LoVo (cell line): Measurements from ENCODE around the gene MORN1.

Experiments
- DNase-seq: peaks from one replicate; pipeline ENCODE4 v3.0.0-alpha.2; 2016; ENCODE audit warnings: low spot score

MORN1 gene

DNA sequence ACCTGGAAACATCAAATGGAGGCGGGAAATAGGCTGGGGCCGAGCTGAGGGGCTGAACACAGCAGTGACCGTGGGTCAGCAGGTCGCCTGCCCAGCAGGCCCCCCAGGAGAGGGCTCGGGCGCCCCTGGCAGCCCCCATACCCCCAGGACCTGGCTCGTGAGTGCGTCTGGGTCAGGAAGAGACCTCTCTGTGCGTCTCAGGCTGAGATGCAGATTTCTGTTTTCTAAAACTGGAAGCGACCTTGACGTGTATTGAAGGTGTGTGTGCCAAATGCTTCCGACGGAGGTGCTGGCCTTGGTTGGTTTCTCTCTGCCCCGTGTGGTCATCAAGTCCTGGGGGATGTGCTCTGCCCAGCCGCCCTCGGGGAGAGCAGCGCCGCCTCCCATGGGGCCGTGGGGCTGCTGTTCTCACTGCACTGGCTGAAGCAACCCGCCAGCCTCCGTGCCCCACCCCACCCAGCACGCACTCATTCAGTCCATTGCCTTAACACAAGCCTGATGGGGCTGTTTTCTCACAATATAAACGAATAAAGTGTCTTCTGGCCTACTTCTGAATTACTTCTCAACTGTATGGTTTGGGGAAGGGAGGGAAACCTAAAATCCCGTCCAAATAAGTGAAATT is 13.6 kb upstream of the MORN1 start:
- no peak for DNase-seq

DNA sequence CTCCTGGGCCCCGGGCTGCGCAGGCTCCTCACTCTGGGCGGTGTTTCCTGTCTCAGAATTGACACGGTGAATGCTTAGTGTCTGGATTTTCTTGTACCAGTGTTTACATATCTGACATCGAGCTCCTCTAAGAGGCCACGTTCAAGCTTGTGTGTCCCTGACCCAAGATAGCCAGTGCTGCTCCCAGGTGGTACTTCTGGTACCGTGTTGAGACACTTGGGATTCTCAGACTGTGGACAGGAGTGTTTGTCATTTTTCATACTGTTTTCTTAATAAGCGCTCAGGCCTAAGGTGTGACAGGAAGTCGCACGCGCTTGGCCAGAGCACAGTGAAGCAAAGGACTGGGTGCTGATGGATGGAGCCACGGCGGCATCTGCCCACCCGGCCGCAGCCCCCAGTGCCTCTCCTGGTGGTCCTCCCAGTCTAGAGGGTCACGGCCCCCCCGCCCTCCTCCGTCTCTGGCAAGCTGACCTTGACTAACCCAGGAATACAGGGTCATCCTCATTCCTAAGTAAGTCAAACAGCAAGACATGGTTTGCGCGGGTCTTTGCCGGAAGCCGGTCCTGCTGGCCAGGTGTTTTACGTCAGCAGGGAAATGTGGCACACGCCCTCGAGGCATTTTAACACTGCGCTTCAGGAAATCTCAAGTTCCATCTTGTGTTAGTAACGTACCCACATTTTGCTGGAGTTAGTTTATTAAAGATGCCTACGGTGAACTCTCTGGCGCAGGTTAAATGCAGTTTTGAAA is 13.0 kb upstream of the MORN1 start:
- no peak for DNase-seq

DNA sequence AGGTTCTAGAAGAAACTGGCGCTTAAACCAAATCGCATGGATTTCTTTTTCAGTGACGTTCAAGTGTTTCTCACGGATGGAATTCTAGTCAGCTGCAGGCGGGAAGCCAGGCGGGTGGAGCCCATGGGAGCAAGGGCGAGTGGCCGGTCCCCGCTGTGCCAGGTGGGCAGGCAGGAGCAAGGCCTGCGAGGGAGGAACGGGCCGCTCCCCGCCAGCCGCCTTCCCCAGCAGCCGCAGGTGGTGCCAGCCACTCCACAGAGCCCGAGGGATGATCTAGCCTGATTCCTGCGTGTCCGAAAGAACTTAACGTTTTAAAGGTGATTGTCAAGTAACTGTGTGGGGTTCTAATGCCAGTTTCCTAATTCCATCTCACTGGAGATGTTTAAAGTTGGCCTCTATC is 11.9 kb upstream of the MORN1 start:
- DNase-seq: no peak

DNA sequence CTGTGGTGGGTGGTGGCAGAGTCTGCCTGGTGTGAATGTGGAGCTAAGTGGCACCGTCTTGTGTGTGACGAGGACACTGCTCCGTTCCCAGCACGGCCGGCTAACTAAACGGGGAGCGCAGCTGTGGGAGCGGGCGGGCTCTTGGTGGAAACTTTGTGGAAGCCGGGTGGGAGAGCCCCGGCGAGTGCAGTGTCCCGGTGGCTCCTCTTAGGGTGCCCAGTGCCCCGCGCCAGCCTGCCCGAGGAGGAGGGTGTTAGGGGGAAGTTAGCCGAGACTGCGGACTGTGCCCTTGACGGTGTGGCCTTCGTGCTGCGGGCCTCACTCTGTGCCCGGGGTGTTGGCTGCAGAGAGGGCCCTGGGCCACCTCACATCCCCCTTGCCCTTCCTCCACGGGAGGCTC is 11.1 kb upstream of the MORN1 start:
- DNase-seq: no peak

DNA sequence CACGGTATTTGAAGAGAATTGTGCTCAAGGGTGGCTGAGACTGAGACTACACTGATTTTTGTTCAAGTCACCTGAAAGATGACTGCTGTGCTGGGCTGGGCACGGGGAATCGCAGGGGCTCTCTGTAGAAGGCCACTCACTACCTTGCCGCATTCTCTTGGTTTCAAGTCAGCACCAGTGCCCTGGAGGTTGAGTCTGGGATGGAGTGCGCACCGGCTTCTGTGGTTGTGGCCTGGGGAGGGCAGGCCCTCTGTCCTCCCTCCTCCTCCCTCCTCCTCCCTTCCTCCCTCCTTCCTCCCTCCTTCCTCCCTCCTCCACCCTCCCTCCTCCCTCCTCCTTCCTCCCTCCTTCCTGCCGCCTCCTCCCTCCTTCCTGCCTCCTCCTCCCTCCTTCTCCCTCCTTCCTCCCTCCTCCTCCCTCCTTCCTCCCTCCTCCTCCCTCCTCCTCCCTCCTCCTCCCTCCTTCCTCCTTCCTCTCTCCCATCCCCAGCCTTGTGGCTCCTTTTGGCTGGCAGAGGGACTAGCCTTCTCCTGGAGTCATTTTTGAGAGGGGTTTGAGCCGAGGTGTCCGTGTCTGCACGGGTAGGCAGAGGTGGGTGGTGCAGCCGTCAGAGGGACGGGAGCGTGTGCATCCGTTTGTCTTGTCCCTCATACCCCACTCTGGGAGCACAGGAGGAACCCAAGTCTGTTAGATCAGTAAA is 9.7 kb upstream of the MORN1 start:
- no peak for DNase-seq

DNA sequence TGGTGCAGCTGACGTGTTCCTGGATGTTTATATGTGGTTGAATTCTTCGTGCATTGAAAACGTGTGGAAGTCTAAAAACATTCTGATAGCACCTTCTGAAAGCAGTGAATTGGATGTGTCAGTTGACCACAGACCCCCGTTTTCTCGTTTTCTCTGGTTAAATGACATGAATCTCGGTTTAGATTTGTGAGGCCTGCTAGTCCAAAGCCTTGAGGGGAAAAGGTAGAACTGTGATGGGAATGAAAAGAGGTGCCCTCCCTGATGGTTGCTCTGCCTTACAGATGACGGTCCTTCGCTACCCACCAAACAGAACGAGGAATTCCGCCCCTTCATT is 9.2 kb upstream of the MORN1 start:
- no peak for DNase-seq

DNA sequence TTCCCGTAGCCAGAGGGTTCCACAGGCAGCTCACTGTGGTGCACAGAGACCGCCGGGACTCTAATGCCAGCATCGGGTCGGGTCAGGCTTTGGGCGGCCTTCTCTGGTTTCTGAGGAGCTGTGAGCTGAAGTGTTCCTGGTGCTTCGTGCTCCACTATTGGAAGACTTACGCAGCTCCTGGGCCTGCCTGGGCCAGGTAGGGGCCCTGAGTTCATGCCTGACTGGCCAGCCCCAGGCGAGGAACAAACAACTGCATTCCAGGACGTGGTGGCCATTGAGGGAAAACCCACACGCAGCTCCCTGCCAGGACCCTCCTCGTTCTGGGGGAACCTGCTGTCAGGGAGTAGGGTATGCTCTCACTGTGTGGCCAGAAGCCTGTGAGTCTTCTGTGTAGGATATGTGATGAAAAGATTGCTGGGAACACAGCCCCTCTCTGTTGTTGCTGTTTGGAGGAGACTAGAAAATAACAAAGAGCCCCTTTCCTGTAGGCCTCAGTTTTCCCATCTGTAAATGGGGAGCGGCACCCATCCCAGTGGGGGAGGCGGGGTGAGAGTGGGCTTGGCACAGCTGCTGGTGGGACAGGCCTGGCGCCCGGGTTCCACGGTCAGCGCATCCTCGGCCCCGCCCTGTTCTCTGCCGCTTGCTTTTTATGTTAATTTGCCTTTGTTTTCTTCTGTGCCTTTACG is 8.7 kb upstream of the MORN1 start:
- DNase-seq: no peak

DNA sequence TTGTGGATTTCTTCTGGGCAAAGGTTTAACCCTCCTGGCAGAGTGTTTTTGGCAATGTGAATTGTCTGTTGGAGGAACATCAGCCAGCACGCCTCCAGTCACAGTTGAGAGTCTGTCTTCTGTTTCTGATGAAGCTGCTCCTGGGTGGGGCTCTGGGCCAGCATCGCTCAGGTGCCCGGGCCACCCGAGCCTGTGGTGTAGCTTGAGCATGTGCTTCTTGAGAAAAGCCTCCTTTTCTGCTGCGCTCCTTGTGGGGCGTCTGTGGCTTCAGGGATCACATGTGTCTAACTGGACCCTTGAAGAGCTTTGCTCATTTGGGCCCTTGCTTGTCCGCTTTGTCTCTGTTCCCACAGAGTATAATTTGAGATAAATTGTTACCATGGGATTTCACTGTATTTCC is 7.5 kb upstream of the MORN1 start:
- DNase-seq: no peak

DNA sequence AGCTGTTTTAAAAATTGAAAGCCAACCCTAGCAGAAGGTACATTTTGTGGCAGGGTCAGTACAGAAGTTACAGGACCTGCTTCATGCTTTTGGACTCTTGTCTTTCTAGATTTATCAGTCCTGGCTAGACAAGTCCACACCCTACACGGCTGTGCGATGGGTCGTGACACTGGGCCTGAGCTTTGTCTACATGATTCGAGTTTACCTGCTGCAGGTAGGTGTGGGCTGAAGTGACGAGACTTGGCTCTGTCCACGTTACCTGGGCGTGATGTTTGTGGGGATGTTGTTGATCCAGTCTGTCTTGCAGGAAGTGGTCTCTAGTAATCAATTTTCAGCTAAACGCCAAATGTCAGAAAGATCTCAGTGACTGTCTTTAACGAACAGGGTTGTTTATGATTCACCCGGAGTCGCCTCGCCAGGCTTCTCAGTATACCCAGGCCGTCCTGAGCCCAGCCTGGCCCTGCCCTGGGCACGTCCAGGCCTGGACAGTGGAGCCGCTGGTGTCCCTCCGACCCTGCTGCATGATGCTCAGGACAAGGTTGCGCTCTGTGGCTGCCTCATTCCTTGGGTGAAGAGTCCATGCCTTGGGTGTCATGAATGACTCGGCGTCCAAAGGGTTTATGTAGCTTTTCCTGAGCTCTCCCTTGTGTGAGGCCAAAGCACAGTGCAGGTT is 5.8 kb upstream of the MORN1 start:
- DNase-seq: no peak

DNA sequence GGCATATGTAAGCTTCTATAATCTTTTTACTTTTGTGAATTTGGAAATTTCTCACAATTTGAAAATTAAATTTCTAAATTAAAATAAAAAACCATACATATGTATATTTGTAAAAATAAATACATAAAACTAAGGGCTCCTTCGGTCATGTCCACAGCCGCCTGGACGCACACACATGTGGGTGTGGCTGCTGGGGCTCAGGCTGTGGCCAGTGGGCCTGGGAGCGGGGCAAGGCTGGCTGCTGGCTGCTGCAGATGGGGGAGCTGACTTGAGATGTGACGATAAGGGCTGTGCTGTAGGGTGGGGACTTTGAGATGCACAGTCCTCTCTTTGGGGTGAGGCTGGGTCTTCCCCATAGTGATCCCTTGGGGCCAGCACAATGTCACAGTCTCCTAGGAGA is 5.1 kb upstream of the MORN1 start:
- DNase-seq: no peak

DNA sequence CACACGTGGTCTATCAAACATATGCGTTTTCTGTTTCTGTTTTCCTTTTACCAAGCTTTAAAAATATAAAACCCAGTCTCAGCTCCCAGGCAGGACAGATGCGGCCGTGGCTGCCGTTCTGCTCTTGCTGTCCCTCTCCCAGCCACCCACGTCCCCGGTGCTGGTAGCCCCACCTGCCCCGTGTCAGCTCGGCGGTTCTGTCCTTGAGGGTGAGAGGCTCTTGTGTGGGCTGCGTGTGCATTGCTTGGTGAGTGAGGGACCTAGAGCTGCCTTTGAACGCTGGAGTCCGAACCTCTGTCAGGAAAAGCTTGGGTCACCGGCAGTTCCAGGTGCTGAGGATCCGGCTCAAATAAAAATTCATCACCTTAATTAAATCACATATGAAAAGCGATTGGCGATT is 4.7 kb upstream of the MORN1 start:
- DNase-seq: no peak

DNA sequence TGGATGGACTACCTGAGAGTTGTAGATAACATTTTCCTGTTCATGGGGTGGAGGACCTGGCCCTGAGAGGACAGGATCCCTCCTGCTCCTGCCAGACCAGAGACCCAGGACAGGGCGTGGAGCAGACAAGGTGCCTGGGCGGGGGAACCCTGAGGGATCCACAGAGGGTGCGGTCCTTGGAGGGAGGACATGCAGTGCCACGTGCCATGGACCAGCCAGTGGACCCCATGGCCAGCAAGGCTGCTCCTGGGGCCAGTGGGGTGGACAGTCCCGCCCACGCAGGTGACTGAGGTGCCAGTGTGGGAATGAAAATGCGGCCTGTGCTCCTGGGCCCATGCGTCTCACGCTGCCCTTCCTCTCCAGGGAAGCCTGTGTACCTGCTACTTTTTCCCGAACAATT is 3.9 kb upstream of the MORN1 start:
- DNase-seq: no peak

DNA sequence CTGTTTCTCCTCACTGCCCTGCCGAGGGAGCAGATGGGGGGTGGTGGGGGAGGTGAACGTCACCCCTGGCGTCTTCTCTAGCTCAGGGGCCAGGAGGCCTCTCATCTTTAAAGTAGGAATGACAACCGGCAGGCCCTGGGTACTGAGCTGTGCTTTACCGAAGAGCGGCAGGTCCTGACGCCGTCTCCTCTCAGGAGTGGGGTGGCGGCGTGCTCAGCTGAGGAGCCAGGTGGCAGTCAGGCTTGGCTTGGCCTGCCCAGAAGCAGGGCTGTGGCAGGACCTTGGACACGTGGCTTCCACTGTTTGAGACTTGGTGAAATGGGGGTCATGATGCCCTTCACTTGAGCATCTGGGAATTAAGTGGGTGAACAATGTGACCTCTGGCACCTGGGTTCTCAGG is 3.4 kb upstream of the MORN1 start:
- DNase-seq: no peak

DNA sequence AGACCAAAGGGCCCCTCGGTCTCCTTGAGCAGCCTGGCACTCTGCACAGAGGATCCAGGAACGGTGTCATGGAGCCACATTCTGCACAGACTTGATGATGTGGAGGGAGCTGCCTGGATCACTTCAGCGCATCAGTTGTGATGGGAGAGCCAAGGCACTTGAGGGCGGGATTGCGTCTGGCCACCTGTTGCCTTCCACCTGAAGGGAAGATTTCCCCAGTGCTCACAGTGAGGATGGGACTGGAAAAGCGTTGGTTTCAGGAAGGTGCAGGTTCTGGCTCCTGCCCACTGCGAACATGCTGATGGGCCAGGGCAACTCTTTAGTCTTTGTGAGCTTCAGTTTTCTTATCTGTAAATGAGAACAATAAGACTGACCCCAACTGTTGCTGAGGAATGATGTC is 2.9 kb upstream of the MORN1 start:
- DNase-seq: no peak

DNA sequence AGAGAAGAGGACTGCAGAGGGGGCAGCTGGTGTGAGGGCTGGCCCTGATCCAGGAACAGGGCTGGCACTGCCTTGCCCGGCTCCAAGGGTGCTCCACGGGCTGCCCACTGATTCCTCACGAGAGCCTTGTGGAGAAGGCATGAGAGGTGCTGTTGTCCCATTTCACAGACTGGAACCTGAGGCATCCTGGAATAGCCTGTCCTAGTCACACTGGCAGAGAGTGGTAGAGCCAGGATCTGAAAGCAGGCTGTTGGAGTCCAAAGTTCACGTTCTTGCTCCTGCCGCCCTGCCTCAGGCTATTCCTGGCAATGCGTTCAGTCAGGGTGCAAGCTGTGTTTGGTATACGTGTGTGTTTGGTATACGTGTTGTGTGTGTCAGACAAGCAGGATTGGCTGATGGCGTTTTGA is 2.1 kb upstream of the MORN1 start:
- no peak for DNase-seq

DNA sequence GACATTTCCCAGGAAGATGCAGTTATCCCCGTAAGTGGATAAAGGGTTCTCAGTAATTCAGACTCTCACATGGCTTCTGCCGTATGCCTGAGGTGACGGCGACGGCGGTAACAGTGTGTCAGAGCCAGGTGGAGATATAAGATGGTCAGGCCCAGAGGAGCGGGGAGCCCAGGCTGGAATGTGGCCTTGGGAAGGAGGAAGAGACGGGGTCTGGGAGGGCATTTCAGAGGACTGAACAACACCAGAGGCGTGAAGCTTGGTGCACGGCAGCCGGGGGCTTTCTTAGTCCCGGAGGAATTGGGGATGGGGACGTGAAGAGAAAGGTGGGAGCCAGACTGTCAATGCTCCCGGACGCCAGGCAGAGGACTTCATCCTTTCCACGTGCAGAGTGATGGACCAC is 1.3 kb upstream of the MORN1 start:
- DNase-seq: no peak

DNA sequence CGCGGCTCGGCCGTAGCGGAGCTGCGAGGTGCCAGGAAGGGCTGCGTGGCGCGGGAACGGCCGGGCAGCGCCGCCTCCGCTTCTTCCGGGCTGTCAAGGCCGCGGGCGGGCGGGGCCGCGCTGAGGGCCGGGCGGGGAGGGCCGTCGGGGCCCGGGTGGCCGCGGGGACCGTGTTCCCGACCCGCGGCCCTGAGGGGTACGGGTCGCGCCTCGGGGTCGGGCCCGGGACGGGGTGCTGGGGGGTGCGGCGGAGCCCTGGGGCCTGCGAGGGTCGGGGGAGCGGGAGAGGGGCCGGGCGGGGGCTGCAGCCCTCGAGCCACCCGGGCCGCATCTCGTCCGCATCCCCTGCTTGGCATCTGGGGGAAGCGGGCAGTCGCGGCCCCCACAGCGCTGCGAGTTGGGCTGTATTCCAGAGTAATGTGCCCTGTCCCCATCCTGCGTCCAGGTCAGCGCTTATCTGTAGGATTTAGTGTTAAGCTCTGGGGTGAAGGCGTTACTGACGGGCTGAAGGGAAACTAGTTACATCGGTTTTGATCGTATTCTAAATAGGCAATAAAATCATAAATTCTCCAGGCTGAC is 666 bp upstream of the MORN1 start:
- DNase-seq: no peak

DNA sequence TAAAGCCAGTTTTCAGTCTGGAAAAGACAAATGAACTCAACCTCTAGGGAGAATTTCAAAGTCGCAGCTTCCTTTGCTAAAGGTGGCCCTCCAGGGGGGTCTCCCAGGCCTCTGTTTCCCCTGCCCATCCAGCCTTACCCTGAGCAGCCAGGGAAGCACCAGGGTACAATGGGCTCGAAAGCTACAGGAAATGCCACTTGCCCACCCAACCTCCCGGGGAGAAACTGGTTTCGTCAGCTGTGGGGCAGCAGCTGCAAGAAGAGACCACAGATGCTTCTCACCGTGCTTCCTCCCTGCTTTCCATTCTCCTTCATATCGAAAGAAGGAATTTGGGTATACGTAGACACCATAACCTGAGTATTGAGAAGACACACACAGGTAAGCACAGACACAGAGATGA is 1.7 kb downstream of the MORN1 start:
- DNase-seq: no peak

DNA sequence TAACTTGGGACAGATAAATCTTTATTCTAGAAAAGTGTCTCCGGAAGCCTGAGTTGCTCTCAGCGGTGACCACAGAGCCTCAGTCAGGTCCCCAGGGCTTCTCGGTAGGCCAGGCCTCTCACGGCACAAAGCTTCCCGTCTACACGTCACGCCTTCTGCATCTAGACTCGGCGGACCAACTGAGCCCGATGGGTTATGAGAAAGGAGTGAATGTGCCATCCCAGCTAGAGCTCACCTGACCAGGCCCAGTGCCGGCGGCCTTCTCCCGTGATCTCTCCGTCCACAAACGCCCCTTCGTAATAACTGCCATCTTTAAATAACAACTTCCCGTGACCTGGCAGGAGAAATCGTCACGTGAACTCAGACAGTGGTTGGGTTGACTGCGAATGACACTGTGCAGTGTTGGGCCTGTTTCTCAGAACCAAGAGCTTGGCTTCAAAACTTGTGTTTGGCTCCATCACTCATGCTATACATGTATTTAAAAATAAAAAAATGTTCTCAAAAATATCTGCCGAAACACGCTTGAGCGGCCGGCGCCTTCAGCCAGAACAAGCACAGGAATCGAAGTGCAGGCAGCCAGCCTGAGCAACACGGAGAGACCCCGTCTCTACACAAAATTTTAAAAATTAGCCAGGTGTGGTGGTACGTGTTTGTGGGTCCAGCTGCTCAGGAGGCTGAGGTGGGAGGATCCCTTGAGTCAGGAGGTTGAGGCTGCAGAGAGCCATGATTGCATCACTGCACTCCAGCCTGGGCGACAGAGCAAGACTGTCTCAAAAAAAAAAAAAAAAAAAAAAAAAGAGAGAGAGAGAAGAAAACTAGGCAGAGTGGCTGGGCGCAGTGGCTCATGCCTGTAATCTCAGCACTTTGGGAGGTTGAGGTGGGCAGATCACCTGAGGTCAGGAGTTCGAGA is 3.1 kb downstream of the MORN1 start:
- DNase-seq: no peak

DNA sequence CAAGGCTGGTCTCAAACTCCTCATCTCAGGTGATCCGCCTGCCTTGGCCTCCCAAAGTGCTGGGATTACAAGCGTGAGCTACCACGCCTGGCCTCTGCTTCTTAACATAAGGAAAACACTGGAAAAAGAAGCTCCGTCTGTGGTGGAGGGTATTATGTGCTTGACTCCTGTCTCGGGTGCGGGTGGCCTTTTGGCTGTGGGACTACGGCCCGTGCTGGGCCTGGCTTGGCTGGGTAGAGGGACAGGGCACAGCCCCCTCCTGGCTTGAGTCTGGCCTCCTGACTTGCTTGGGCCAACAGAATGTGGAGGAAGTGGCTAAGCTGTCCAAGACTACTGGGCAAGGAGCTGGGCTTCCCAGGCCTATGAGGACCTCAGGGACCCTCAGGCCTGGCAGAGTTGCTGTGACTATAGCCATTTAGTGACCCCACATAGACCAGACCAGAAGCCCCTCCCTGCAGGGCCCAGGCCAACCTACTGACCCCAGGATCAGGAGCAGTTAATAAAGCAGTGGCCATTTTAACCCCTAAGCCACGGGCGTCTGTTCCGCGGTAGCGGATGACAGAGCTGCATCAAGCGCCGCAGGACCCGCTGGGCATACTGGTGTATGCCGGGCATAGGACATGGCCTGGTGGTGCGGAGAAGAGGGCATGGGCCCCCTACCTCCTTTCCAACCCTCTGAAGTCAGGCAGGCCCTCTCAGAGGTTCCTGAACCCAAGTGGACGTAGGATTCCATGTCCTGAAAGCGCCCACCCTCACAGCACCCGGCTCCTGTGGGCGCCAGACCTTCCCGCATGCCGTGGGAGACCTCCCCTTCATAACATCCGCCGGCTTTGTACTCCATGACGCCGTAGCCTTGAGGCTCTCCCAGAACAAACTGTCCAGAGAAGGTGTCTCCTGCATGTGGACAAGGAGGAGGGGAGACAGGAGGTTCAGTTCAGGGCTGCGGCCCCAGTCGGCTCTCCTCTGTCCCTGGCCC is 4.4 kb downstream of the MORN1 start:
- no peak for DNase-seq
